Upper lobe of left lung (tissue), 4 donors: Measurements from ENCODE around the gene ZPLD1.

Source experiments
- CTCF ChIP-seq, 6 experiments: fragments of 450-650 bp in 4 of 6; fragments of 200-600 bp in 2 of 6; sonication (generic) in 2 of 6; IDR thresholded peaks; one replicate each; pipeline ENCODE4 v1.5.1; 2016 to 2019; ENCODE audit warnings: antibody characterized with exemption in 6 of 6
- EP300 ChIP-seq, 4 donors: sonication (generic); formaldehyde crosslinking; IDR thresholded peaks; one replicate each; pipeline ENCODE4 v1.5.1; 2017; ENCODE audit warnings: antibody characterized with exemption in 4 of 4, control low read depth in 2 of 4
- POLR2A ChIP-seq, 4 donors: fragments of 450-650 bp; IDR thresholded peaks; one replicate each; pipeline ENCODE4 v1.5.1; 2016 to 2017; ENCODE audit warnings: antibody characterized with exemption in 4 of 4, mild to moderate bottlenecking in 2 of 4
- POLR2AphosphoS5 ChIP-seq, 2 donors: sonication (generic); formaldehyde crosslinking; IDR thresholded peaks; one replicate each; pipeline ENCODE4 v1.5.1; 2017; ENCODE audit warnings: antibody characterized with exemption in 2 of 2

- TF ChIP-seq CTCF (IDR thresholded peaks at IDR 0.05): no peak
- no peak for TF ChIP-seq POLR2A (IDR thresholded peaks at IDR 0.05)
- TF ChIP-seq POLR2AphosphoS5 (IDR thresholded peaks at IDR 0.05): no peak
- TF ChIP-seq EP300 (IDR thresholded peaks at IDR 0.05): no peak
Measured at GRCh38 chr3:102510663-102511062, 75.8 kb downstream of the ZPLD1 start.
